CD14-positive monocyte (primary cell): ENCODE results near the gene HOMEZ. TPM values are rescaled to one million over a fixed set of nuclear protein-coding genes. Genes with fewer than 3 reads are reported as not detected.
A peak's percentile ranks its signal among the peaks of the same experiment; 100 is the strongest.

Experiments used
- DNase-seq, 3 donors: peaks; one replicate each; pipeline ENCODE4 v3.0.0-alpha.2; 2011 to 2022
- H2AFZ ChIP-seq: 2 replicates; pipeline ENCODE4 v1.6.0; 2012; ENCODE audit warnings: mild to moderate bottlenecking, low read depth, low read length, inconsistent platforms; ENCODE audit not compliant: insufficient read depth, poor library complexity, severe bottlenecking
- H3K27ac ChIP-seq, 2 donors: 1 replicate in 1 of 2; 2 replicates in 1 of 2; pipeline ENCODE4 v1.5.1; 2012 to 2013; ENCODE audit warnings: low read length in 2 of 2, control low read depth in 1 of 2, inconsistent platforms in 1 of 2, low read depth in 1 of 2, mild to moderate bottlenecking in 1 of 2
- H3K27me3 ChIP-seq, 2 donors: one replicate each; pipeline versions ENCODE4 v1.6.0 to v1.6.1; 2011 to 2013; ENCODE audit warnings: low read length in 2 of 2; ENCODE audit not compliant: control insufficient read depth in 2 of 2, insufficient read depth in 2 of 2
- H3K36me3 ChIP-seq, 2 donors: replicated peaks in 1 of 2; 1 replicate in 1 of 2; 2 replicates in 1 of 2; pipeline versions ENCODE4 v1.5.1 to v1.6.1; 2012 to 2013; ENCODE audit warnings: low read length in 2 of 2, control low read depth in 1 of 2, inconsistent platforms in 1 of 2, mild to moderate bottlenecking in 1 of 2; ENCODE audit not compliant: insufficient read depth in 2 of 2, control insufficient read depth in 1 of 2
- H3K4me1 ChIP-seq, 2 donors: 1 replicate in 1 of 2; 2 replicates in 1 of 2; pipeline versions ENCODE4 v1.5.1 to v1.6.1; 2012 to 2013; ENCODE audit warnings: low read length in 2 of 2, control low read depth in 1 of 2, inconsistent platforms in 1 of 2, mild to moderate bottlenecking in 1 of 2, moderate library complexity in 1 of 2; ENCODE audit not compliant: insufficient read depth in 2 of 2, control insufficient read depth in 1 of 2
- H3K4me2 ChIP-seq: replicated peaks from 2 replicates; pipeline ENCODE3; 2012; ENCODE audit warnings: low read length, moderate library complexity, mild to moderate bottlenecking; ENCODE audit not compliant: poor library complexity, severe bottlenecking; ENCODE audit errors: extremely low read depth
- H3K4me3 ChIP-seq, 3 experiments: fragments of 200-600 bp in 1 of 3; sonication (generic) in 1 of 3; replicated peaks in 1 of 3; 1 replicate in 2 of 3; 2 replicates in 1 of 3; pipeline ENCODE4 v1.5.1; 2011 to 2013; ENCODE audit warnings: low read length in 3 of 3, mild to moderate bottlenecking in 3 of 3, control low read depth in 2 of 3, low read depth in 2 of 3, inconsistent platforms in 1 of 3, moderate library complexity in 1 of 3
- H3K79me2 ChIP-seq: 2 replicates; pipeline ENCODE4 v1.6.0; 2012; ENCODE audit warnings: mild to moderate bottlenecking, control low read depth, inconsistent platforms, low read length, moderate library complexity; ENCODE audit not compliant: insufficient read depth
- H3K9ac ChIP-seq: 2 replicates; pipeline ENCODE4 v1.6.0; 2017; ENCODE audit warnings: low read length, mild to moderate bottlenecking; ENCODE audit not compliant: insufficient read depth, poor library complexity, severe bottlenecking
- H3K9me3 ChIP-seq, 2 donors: replicated peaks in 1 of 2; 1 replicate in 1 of 2; 2 replicates in 1 of 2; pipeline versions ENCODE4 v1.5.1 to v1.6.1; 2012 to 2013; ENCODE audit warnings: low read length in 2 of 2, control low read depth in 1 of 2; ENCODE audit not compliant: control insufficient read depth in 1 of 2, insufficient read depth in 1 of 2
- H4K20me1 ChIP-seq: 2 replicates; pipeline ENCODE4 v1.6.0; 2012; ENCODE audit warnings: mild to moderate bottlenecking, low read length, control low read depth, moderate library complexity; ENCODE audit not compliant: insufficient read depth
- H3K27ac Mint-ChIP-seq, 7 donors: one replicate each; pipeline ENCODE4 v1.8.0; 2020; ENCODE audit warnings: mild to moderate bottlenecking in 7 of 7, mixed read lengths in 7 of 7, moderate library complexity in 6 of 7, inconsistent platforms in 2 of 7
- H3K27me3 Mint-ChIP-seq, 3 donors: one replicate each; pipeline ENCODE4 v1.8.0; 2021 to 2022; ENCODE audit warnings: low read depth in 3 of 3, mild to moderate bottlenecking in 3 of 3, mixed read lengths in 3 of 3, moderate library complexity in 3 of 3, inconsistent platforms in 1 of 3
- H3K36me3 Mint-ChIP-seq, 2 donors: one replicate each; pipeline ENCODE4 v1.8.0; 2020; ENCODE audit warnings: mixed read lengths in 2 of 2, inconsistent platforms in 1 of 2, mild to moderate bottlenecking in 1 of 2
- H3K4me1 Mint-ChIP-seq: one replicate; pipeline ENCODE4 v1.8.0; 2020; ENCODE audit warnings: mild to moderate bottlenecking, mixed read lengths
- H3K4me3 Mint-ChIP-seq, 2 donors: one replicate each; pipeline ENCODE4 v1.8.0; 2020; ENCODE audit warnings: mild to moderate bottlenecking in 2 of 2, mixed read lengths in 2 of 2, moderate library complexity in 1 of 2
- H3K9me3 Mint-ChIP-seq, 7 donors: one replicate each; pipeline ENCODE4 v1.8.0; 2020 to 2022; ENCODE audit warnings: mixed read lengths in 7 of 7, mild to moderate bottlenecking in 6 of 7, moderate library complexity in 6 of 7, inconsistent platforms in 2 of 7
- WGBS: methylation state at CpG from one replicate; pipeline ENCODE4 v1.1.5; 2013; ENCODE audit warnings: missing lambda C conversion rate; ENCODE audit not compliant: insufficient coverage; 5-methylcytosine and 5-hydroxymethylcytosine counted together
- intact Hi-C, 2 donors: fragments of 100-400 bp; cut with micrococcal nuclease; formaldehyde crosslinking; loops; one replicate each; pipeline versions ENCODE4 v1.15.0 to v1.15.1; 2023
- polyA plus RNA-seq, 3 donors: library from polyadenylated mRNA; depleted of rRNA in 1 of 3; unstranded in 2 of 3; stranded (reverse) in 1 of 3; fragments of 300-500 nt in 2 of 3; fragments of >200 nt in 1 of 3; fragmentation: Illumina TruSeq in 2 of 3; gene quantifications; 1 replicate in 2 of 3; 2 replicates in 1 of 3; pipeline ENCODE4 v1.2.3, GENCODE V29; 2012 to 2021
- TF ChIP-seq, protein P1 (sequence below): fragments of 200-600 bp; IDR thresholded peaks from one replicate; pipeline ENCODE4 v1.8.0; 2022; ENCODE audit warnings: antibody characterized with exemption, mild to moderate bottlenecking

The HOMEZ gene
- polyA plus RNA-seq, 3 donors: 3.5 to 5.4 (median 4.1) TPM

DNA sequence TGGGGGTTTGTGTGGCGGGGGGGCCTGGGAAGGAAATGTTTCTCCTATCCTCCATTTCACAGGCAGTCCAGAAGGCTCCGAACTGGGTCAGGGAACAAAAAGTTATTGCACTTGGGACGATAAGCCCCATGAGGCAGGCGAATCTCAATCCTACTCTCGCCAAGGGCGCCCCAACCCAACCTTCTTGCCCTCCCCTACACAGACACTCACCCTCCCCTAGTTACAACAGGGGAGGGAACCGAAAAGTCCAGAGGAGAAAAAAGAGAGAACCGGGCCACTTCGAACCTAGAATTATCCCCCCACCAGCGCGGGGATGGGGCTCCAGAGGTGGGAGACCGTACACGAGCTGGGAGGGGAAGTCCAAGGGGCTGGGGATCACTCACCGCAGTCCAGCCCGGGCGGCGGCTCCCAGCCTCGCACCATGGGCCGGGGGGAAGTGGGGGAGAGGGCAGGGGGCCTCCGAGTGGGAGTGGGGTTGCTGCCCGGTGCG, 357 bp downstream of the HOMEZ start:
- H3K4me1 ChIP-seq: peaks cover 18 to 25% of the 10 kb centered on the region in 2 donors
- peaks cover 36% of the 10 kb centered on the region for H3K79me2 ChIP-seq
- H4K20me1 ChIP-seq: no peaks in the 10 kb centered on the region
- H3K4me3 Mint-ChIP-seq: peak overlapping the region; percentile 98 to 99
- H3K36me3 Mint-ChIP-seq: peaks cover 0 to 6% of the 10 kb centered on the region in 2 donors
- H3K27ac ChIP-seq: peak overlapping the region; percentile 42 to 91
- intact Hi-C loops: loop anchor here (1.0 to 10.0 kb wide), 5 partner anchors 15 to 191 kb away; partner anchors contain the start of genes PABPN1 (in 2 of the 2), ACIN1 (in 1 of the 2) and C14orf119 (in 1 of the 2)
- 0% methylated on average over 4 of the region's 22 CpGs for WGBS
- no peaks in the 10 kb centered on the region for H3K27me3 ChIP-seq
- peaks cover 0 to 2% (median 0%) of the 10 kb centered on the region in 3 donors for H3K27me3 Mint-ChIP-seq
- peak overlapping the region; percentile 92 for H3K9ac ChIP-seq
- peak overlapping the region; percentile 84 to 94 (median 91) for H3K27ac Mint-ChIP-seq
- H2AFZ ChIP-seq: peak overlapping the region; percentile 93
- DNase-seq: no peak
- H3K4me2 ChIP-seq: peak overlapping the region; percentile 95
- H3K9me3 Mint-ChIP-seq: no peaks in the 10 kb centered on the region
- H3K4me3 ChIP-seq: peak overlapping the region; percentile 70 to 94 (median 89)
- TF ChIP-seq, protein P1, sequence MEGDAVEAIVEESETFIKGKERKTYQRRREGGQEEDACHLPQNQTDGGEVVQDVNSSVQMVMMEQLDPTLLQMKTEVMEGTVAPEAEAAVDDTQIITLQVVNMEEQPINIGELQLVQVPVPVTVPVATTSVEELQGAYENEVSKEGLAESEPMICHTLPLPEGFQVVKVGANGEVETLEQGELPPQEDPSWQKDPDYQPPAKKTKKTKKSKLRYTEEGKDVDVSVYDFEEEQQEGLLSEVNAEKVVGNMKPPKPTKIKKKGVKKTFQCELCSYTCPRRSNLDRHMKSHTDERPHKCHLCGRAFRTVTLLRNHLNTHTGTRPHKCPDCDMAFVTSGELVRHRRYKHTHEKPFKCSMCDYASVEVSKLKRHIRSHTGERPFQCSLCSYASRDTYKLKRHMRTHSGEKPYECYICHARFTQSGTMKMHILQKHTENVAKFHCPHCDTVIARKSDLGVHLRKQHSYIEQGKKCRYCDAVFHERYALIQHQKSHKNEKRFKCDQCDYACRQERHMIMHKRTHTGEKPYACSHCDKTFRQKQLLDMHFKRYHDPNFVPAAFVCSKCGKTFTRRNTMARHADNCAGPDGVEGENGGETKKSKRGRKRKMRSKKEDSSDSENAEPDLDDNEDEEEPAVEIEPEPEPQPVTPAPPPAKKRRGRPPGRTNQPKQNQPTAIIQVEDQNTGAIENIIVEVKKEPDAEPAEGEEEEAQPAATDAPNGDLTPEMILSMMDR: no peak
- H3K4me1 Mint-ChIP-seq: peaks cover 24% of the 10 kb centered on the region
- H3K9me3 ChIP-seq: no peaks in the 10 kb centered on the region
- peaks cover 3 to 7% of the 10 kb centered on the region in 2 donors for H3K36me3 ChIP-seq

DNA sequence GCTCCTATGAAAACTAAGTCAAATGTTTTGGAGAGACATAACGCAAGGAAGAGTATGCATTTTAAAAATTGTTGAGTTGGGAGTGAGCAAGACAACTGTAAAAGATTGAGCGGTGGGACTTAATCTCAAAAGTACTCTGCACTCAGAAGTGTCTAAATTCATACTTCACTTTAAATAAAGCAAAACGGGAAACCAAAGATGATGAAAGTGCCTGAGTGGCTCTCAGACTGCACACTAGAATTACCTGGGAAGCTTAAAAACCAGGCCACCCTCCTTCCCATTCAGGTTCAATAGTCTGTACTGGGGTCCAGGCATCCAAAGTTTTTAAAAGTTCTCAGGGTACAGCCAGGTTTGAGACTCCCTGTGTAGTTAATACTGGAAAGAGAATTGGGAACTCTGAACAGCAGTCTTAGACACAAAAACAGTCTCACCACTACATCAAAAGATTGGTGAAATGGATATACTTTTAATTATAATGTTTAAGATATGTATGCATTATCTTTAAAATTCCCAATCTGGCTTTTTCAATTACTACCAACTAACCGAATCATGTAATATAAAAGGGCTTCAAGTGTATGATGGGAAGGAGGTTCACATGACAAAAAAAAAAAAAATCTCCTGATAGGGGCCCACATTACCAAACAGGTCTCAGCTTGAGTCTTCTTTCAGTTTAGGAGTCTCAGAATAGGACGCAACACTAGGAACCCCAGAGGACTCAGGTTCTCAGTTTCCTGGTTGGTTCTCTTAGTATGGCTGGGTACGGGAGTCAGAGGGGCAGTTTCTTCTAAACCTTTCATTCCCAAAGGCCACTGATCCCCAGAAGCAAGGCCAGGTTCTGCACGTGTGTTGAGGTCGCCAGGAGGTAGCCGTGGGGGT, 1.0 kb downstream of the HOMEZ start:
- peaks cover 3 to 7% of the 10 kb centered on the region in 2 donors for H3K36me3 ChIP-seq
- Mint-ChIP-seq H3K27ac (peak overlapping the region; percentile 84 to 94 (median 91)), H3K9me3 (no peaks in the 10 kb centered on the region), H3K4me1 (peaks cover 24% of the 10 kb centered on the region), H3K36me3 (peaks cover 0 to 3% of the 10 kb centered on the region in 2 donors), H3K27me3 (peaks cover 0 to 2% (median 0%) of the 10 kb centered on the region in 3 donors), H3K4me3 (peak overlapping the region; percentile 98 to 99)
- peak overlapping the region; percentile 93 for H2AFZ ChIP-seq
- H3K27ac ChIP-seq: peak overlapping the region; percentile 42 to 91
- peaks cover 18 to 25% of the 10 kb centered on the region in 2 donors for H3K4me1 ChIP-seq
- TF ChIP-seq, protein P1: no peak
- H3K9me3 ChIP-seq: no peaks in the 10 kb centered on the region
- H3K4me2 ChIP-seq: peak overlapping the region; percentile 95
- H3K9ac ChIP-seq: peak overlapping the region; percentile 92
- peaks cover 36% of the 10 kb centered on the region for H3K79me2 ChIP-seq
- H3K27me3 ChIP-seq: no peaks in the 10 kb centered on the region
- DNase-seq: peak in 2 of 3 donors; percentile 19 to 46
- WGBS: 0% methylated on average over 1 of the region's 9 CpGs
- intact Hi-C loops: loop anchor here (5.0 to 10.0 kb wide), 2 partner anchors 37 to 190 kb away; partner anchors contain the start of genes ACIN1 (in 1 of the 2), C14orf119 (in 1 of the 2) and PABPN1 (in 1 of the 2)
- H4K20me1 ChIP-seq: peaks cover 4% of the 10 kb centered on the region
- H3K4me3 ChIP-seq: peak overlapping the region; percentile 70 to 94 (median 89)
